ENCODE results near the gene KCTD8. TPM values are rescaled to one million over a fixed set of nuclear protein-coding genes. Genes with fewer than 3 reads are reported as not detected.

KCTD8 gene
- total and polyA plus RNA-seq, 2 donors (not counting 3 experiments of a cell fraction or from before 2014, with no cell fraction given) = 0.36 to 0.80 TPM

DNA sequence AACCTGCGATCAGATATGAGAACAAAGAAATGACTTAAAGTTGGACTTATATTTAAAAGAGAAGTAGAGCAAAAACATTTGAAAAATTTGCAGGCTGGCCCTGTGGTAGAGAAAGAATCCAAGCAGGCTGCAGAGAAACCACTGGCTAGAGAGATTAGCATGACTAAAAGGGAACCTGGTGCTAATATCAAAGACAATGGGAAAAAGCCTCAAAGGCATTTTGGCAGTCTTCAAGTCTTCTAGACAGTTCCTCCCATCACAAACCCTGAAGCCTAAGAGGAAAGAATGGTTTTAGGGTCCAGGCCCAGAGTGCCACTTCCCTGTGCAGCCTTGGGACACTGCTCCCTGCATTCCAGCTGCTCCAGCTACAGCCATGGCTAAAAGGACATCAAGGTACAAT is 33.4 kb downstream of the KCTD8 start:
- Histone ChIP-seq H3K79me2 (ENCODE audit: control insufficient read depth, insufficient read depth, low read length) (no peaks in the 10 kb centered on the region), H4K20me1 (replicated peaks; ENCODE audit: control insufficient read depth, extremely low read depth, insufficient read depth, low read length) (no peaks in the 10 kb centered on the region), H2AFZ (ENCODE audit: low read depth, low read length) (no peak overlapping the region), H3K9me1 (replicated peaks; ENCODE audit: control insufficient read depth, extremely low read depth, insufficient read depth, low read length) (no peaks in the 10 kb centered on the region), H3K4me2 (ENCODE audit: insufficient read depth, low read length) (no peak overlapping the region), H3K9me3 (replicated peaks; ENCODE audit: control insufficient read depth, insufficient read depth, low read length) (no peaks in the 10 kb centered on the region), H3K4me3 (replicated peaks in 1 of 3; ENCODE audit: insufficient read depth in 1 of 3, low read depth in 1 of 3, low read length in 3 of 3) (no peak overlapping the region), H3K9ac (replicated peaks; ENCODE audit: extremely low read depth, insufficient read depth, low read length) (no peak overlapping the region), H3K27me3 (ENCODE audit: control insufficient read depth in 2 of 2, insufficient read depth in 2 of 2, low read length in 2 of 2) (no peaks in the 10 kb centered on the region), H3K27ac (ENCODE audit: insufficient read depth, low read depth, low read length) (no peak overlapping the region), H3K4me1 (ENCODE audit: control insufficient read depth, extremely low read depth, insufficient read depth, low read length) (no peaks in the 10 kb centered on the region), H3K36me3 (ENCODE audit: control insufficient read depth in 2 of 2, extremely low read depth in 1 of 2, insufficient read depth in 2 of 2, low read length in 2 of 2) (no peaks in the 10 kb centered on the region)
- DNase-seq (ENCODE audit: low read depth, low spot score) (no peak), FAIRE-seq (no peak)
- dilution Hi-C loops (cut with MboI; ENCODE audit: extremely low pct_ligation_motif_present, low sequenced_read_pairs) = no loop called here
- CTCF ChIA-PET = no interaction called here
- POLR2A ChIA-PET = no interaction called here
- TF ChIP-seq EZH2 (IDR thresholded peaks at IDR 0.05; ENCODE audit: borderline replicate concordance, low read depth, low read length, severe bottlenecking) (no peak), POLR2AphosphoS5 (IDR thresholded peaks at IDR 0.05; ENCODE audit: insufficient read depth, low read depth, low read length) (no peak), POLR2A (IDR thresholded peaks at IDR 0.05; ENCODE audit: low read depth, low read length) (no peak), JUN (IDR thresholded peaks at IDR 0.05; ENCODE audit: borderline replicate concordance, insufficient read depth, insufficient read length, low read depth) (no peak), FOS (IDR thresholded peaks at IDR 0.05; ENCODE audit: borderline replicate concordance, insufficient read depth, low read length) (no peak), MYC (IDR thresholded peaks at IDR 0.05; ENCODE audit: low read depth, low read length) (no peak), GATA2 (IDR thresholded peaks at IDR 0.05; ENCODE audit: insufficient read depth, insufficient read length, low read depth, low read length) (no peak), CTCF (IDR thresholded peaks at IDR 0.05; ENCODE audit: extremely low read depth in 1 of 2, insufficient read depth in 1 of 2, low read depth in 1 of 2, low read length in 2 of 2) (no peak)
- TF ChIP-seq, protein P1, sequence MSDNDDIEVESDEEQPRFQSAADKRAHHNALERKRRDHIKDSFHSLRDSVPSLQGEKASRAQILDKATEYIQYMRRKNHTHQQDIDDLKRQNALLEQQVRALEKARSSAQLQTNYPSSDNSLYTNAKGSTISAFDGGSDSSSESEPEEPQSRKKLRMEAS (IDR thresholded peaks at IDR 0.05; ENCODE audit: insufficient read depth, insufficient read length) = no peak
- no TSS peak for BruUV-seq (replicated peaks)
- intact Hi-C loops (cut with micrococcal nuclease) = no loop called here
